ENCODE data around the gene TARBP2.

TARBP2 gene

GRCh38 chr12:53499266-53500141, 1.6 kb upstream of the TARBP2 start, which contains the start of gene MAP3K12 (continued):
- no peak for TF ChIP-seq ZNF747 (tag by site-specific recombination; IDR thresholded peaks at IDR 0.05)
- 0 out of 2 replicates have a peak, but pooled peaks have one; percentile 17 for TF ChIP-seq ZSCAN30 (tag by site-specific recombination; IDR thresholded peaks at IDR 0.05)
- peak; percentile 65; the same call in 1 of the 2 replicates for TF ChIP-seq GLIS2 (tag by site-specific recombination; IDR thresholded peaks at IDR 0.05)
- no peak for TF ChIP-seq ZNF302 (tag by site-specific recombination; IDR thresholded peaks at IDR 0.05; ENCODE audit: low read depth)
- no peak for TF ChIP-seq ZNF792 (tag by site-specific recombination; IDR thresholded peaks at IDR 0.05)
- TF ChIP-seq SP3 (tag by site-specific recombination; IDR thresholded peaks at IDR 0.05): peak; percentile 59
- TF ChIP-seq ZIC2 (tag by site-specific recombination; IDR thresholded peaks at IDR 0.05): peak; percentile 54
- TF ChIP-seq KLF7 (tag by site-specific recombination; IDR thresholded peaks at IDR 0.05; ENCODE audit: borderline replicate concordance): no peak
- TF ChIP-seq ZNF416 (tag by site-specific recombination; IDR thresholded peaks at IDR 0.05): no peak
- TF ChIP-seq HOXA7 (CRISPR knock-in tag; IDR thresholded peaks at IDR 0.05; ENCODE audit: borderline replicate concordance): no peak
- 0 out of 2 replicates have a peak, but pooled peaks have one; percentile 8 for TF ChIP-seq AEBP2 (tag by site-specific recombination; IDR thresholded peaks at IDR 0.05; ENCODE audit: borderline replicate concordance)
- TF ChIP-seq TSHZ1 (tag by site-specific recombination; IDR thresholded peaks at IDR 0.05; ENCODE audit: borderline replicate concordance): peak; percentile 60; the same call in 1 of the 2 replicates
- TF ChIP-seq ZNF777 (tag by site-specific recombination; IDR thresholded peaks at IDR 0.05; ENCODE audit: borderline replicate concordance): peak; percentile 98
- no peak for TF ChIP-seq GLI2 (tag by site-specific recombination; IDR thresholded peaks at IDR 0.05; ENCODE audit: borderline replicate concordance, low read depth)
- TF ChIP-seq ZBTB10 (tag by site-specific recombination; IDR thresholded peaks at IDR 0.05): peak; percentile 11; the same call in 1 of the 2 replicates
- TF ChIP-seq ZBTB48 (tag by site-specific recombination; IDR thresholded peaks at IDR 0.05): peak; percentile 61; the same call in 1 of the 2 replicates

GRCh38 chr12:53500142-53500775, 824 bp upstream of the TARBP2 start:
- peak overlapping the region; percentile 9; the same call in 1 of the 2 replicates for H3K27ac ChIP-seq (ENCODE audit: extremely low read depth, low read depth, low read length)
- POLR2A ChIA-PET: interaction anchor here (0.6 to 4.6 kb wide), 34 partner anchors 9 to 421 kb away, joined by 3 to 39 read pairs (median 5); partner anchors contain the start of genes AAAS, ATP5MC2, CSAD and MYG1
- peak overlapping the region; percentile 56 for H3K4me3 ChIP-seq (ENCODE audit: low read depth, low read length)
- H3K9me3 ChIP-seq (ENCODE audit: control insufficient read depth, insufficient read depth, low read depth, low read length): no peaks in the 10 kb centered on the region
- H3K4me1 ChIP-seq (ENCODE audit: control insufficient read depth, insufficient read depth, low read length): peaks cover 16% of the 10 kb centered on the region
- peaks cover 0 to 25% of the 10 kb centered on the region in 2 experiments; a peak in 1 of 3 replicates for H3K36me3 ChIP-seq (ENCODE audit: control insufficient read depth in 2 of 2, insufficient read depth in 1 of 2, low read length in 2 of 2)
- CTCF ChIA-PET: interaction anchor here (0.6 to 1.8 kb wide), 10 partner anchors 8 to 246 kb away, joined by 3 to 11 read pairs (median 4); no protein-coding TSS in a partner anchor
- TF ChIP-seq ZBTB6 (tag by site-specific recombination; IDR thresholded peaks at IDR 0.05) (peak; percentile 70), ZNF202 (tag by site-specific recombination; IDR thresholded peaks at IDR 0.05; ENCODE audit: borderline replicate concordance) (no peak), ZBTB48 (tag by site-specific recombination; IDR thresholded peaks at IDR 0.05) (peak; percentile 33; the same call in 1 of the 2 replicates), ZNF658 (tag by site-specific recombination; IDR thresholded peaks at IDR 0.05) (no peak), ZSCAN16 (tag by site-specific recombination; IDR thresholded peaks at IDR 0.05) (no peak), ZNF560 (tag by site-specific recombination; IDR thresholded peaks at IDR 0.05; ENCODE audit: borderline replicate concordance) (no peak), IKZF3 (tag by site-specific recombination; IDR thresholded peaks at IDR 0.05) (no peak), ZNF391 (tag by site-specific recombination; IDR thresholded peaks at IDR 0.05; ENCODE audit: borderline replicate concordance, low read depth) (no peak), EGR2 (tag by site-specific recombination; IDR thresholded peaks at IDR 0.05; ENCODE audit: low read depth) (no peak), ZNF548 (tag by site-specific recombination; IDR thresholded peaks at IDR 0.05) (no peak), GLIS2 (tag by site-specific recombination; IDR thresholded peaks at IDR 0.05) (peak; percentile 21; the same call in 1 of the 2 replicates)

All from HEK293 (cell line).